ENCODE measurements around the gene ACTN4.

- TF ChIP-seq MAFK (IDR thresholded peaks at IDR 0.05; ENCODE audit: low read depth, low read length) (no peak), CTCF (conservative IDR thresholded peaks at IDR 0.05; ENCODE audit: low read depth, low read length) (no peak), CEBPB (IDR thresholded peaks at IDR 0.05; ENCODE audit: low read depth, low read length) (no peak), POLR2A (IDR thresholded peaks at IDR 0.05; ENCODE audit: low read depth, low read length) (no peak), SMC3 (IDR thresholded peaks at IDR 0.05; ENCODE audit: low read depth, low read length) (no peak)
- TF ChIP-seq, protein P1, sequence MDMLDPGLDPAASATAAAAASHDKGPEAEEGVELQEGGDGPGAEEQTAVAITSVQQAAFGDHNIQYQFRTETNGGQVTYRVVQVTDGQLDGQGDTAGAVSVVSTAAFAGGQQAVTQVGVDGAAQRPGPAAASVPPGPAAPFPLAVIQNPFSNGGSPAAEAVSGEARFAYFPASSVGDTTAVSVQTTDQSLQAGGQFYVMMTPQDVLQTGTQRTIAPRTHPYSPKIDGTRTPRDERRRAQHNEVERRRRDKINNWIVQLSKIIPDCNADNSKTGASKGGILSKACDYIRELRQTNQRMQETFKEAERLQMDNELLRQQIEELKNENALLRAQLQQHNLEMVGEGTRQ (IDR thresholded peaks at IDR 0.05; ENCODE audit: low read depth, low read length), result no peak
Observed at GRCh38 chr19:38671654-38672053, 24.2 kb downstream of the ACTN4 start.

All from IMR-90 (cell line).